Measurements from ENCODE around the gene PLVAP.

PLVAP gene

DNA sequence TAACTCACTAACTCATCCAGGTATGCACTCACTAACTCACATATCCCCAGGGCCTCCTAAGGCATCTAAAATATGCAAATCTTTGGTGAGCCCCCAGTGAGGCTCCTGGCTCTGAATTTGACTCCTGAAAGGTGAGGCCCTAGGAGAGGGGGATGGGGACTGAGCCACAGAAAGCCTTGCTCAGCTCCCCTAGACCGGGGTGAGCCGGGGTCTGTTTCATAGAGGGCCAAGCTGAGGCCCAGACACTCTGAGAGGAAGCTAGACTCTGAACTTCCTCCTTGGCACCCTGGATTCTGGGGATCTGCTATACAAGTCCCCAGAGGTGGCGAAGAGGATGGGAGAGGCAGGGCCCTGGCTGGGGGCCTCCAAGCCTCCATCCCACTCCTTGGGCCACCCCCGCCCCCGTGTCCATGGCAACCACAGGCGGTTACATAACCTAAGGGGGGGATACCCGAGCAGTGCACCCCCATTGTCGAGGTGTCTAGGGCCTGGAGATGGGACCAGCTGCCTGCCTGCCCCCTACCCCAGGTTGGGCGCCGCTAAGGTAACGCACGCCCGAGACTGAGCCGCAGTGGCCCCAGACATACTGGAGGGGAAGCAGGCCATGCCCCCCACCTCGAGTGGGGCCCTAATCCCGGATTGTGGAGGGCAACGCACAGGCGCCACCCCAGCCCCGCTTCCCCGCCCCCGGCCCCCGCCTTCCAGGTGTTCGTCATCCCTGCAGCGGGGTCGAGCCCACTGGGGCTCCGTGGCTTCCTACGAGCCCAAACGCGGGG lies 74.6 kb downstream of the PLVAP start:
- no peak for DNase-seq (ENCODE audit: low spot score)
